ENCODE measurements around the gene SGMS1. TPM values are rescaled to one million over a fixed set of nuclear protein-coding genes. Genes with fewer than 3 reads are reported as not detected.

SGMS1 gene
- total and polyA plus RNA-seq, 3 donors from 2014 or later = 30.6 to 90.9 (median 63.2) TPM

DNA sequence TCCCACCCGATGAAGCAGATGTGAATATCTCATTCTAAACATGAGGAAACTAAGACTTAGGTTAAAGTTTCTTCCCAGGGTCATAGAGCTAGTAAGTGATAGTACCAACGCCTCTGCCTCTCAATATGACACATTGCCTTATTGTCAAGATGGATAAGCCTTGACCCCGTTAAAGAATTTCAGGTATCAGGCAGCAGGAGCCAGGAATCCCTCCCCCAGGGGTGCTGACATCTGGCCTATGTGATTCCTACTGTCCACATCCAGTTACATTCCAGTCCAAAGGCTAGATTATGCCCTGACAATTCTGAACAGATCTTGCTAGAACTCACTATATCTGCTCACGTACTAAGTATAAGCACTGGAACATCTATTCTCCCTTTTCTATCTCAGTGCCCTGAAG, 314.4 kb downstream of the SGMS1 start:
- no peak overlapping the region for H3K4me3 ChIP-seq
- H3K27me3 ChIP-seq = no peaks in the 10 kb centered on the region
- H3K9me3 ChIP-seq = no peaks in the 10 kb centered on the region
- no peak overlapping the region for H3K27ac ChIP-seq
- no peaks in the 10 kb centered on the region for H3K36me3 ChIP-seq (ENCODE audit: low read depth, missing control alignments)
- intact Hi-C loops (cut with DNase I; ENCODE audit: low total_unique reads) = no loop called here
- TF ChIP-seq POLR2A (IDR thresholded peaks at IDR 0.05) (no peak), CTCF (IDR thresholded peaks at IDR 0.05) (no peak)
- WGBS, 2 donors = 66 to 78% methylated on average over 4 of the region's 4 CpGs
- no peaks in the 10 kb centered on the region for H3K4me1 ChIP-seq
- no peak for DNase-seq

DNA sequence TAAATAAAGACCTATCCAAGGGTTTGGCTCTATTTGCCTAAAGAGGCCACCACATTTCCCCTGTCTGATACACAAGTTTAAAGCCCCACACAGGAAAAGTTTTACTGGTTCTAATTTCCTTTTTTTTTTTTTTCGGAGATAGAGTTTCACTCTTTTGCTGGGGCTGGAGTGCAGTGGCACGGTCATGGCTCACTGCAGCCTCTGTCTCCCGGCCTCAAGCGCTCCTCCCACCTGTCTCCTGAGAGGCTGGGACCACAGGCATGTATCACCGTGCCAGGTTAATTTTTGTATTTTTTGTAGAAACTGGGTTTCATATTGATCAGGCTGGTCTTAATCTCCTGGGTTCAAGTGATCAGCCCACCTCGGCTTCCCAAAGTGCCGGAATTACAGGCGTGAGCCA, 319.1 kb downstream of the SGMS1 start:
- no peaks in the 10 kb centered on the region for H3K4me1 ChIP-seq
- H3K4me3 ChIP-seq = no peak overlapping the region
- no peaks in the 10 kb centered on the region for H3K27me3 ChIP-seq
- intact Hi-C loops (cut with DNase I; ENCODE audit: low total_unique reads) = no loop called here
- no peak for DNase-seq
- TF ChIP-seq POLR2A (IDR thresholded peaks at IDR 0.05) (no peak), CTCF (IDR thresholded peaks at IDR 0.05) (no peak)
- H3K9me3 ChIP-seq = no peaks in the 10 kb centered on the region
- H3K27ac ChIP-seq = no peak overlapping the region
- no peaks in the 10 kb centered on the region for H3K36me3 ChIP-seq (ENCODE audit: low read depth, missing control alignments)
- WGBS, 2 donors = 92 to 93% methylated on average over 8 of the region's 8 CpGs

- no peak overlapping the region for H3K27ac ChIP-seq
- no peaks in the 10 kb centered on the region for H3K4me1 ChIP-seq
- 91 to 96% methylated on average over 1 of the region's 1 CpG for WGBS, 2 donors
These were observed 323.6 kb downstream of the SGMS1 start for GRCh38 chr10:50299948-50300669.

DNA sequence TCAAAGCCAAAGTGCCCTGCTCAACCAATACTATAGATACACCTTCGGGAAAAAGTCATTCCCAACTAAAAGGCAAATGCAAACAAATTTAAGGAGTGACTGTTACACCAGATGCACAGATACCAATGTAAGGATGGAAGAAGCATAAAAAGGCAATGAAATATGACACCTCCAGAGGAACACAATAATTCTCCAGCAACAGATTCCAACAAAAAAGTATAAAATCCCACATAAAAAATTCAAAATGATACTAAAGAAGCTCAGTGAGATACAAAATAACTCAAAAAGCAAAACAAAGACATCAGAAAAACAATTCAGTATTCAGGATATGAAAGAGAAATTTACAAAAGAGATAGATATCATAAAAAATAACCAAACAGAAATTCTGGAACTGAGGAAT, 328.4 kb downstream of the SGMS1 start:
- H3K27me3 ChIP-seq = no peaks in the 10 kb centered on the region
- no peaks in the 10 kb centered on the region for H3K9me3 ChIP-seq
- no peak overlapping the region for H3K4me3 ChIP-seq
- no peaks in the 10 kb centered on the region for H3K4me1 ChIP-seq
- no peaks in the 10 kb centered on the region for H3K36me3 ChIP-seq (ENCODE audit: low read depth, missing control alignments)
- H3K27ac ChIP-seq = no peak overlapping the region
- 92 to 93% methylated on average over 1 of the region's 1 CpG for WGBS, 2 donors
- TF ChIP-seq CTCF (IDR thresholded peaks at IDR 0.05) (no peak), POLR2A (IDR thresholded peaks at IDR 0.05) (no peak)
- intact Hi-C loops (cut with DNase I; ENCODE audit: low total_unique reads) = no loop called here
- no peak for DNase-seq

More at GRCh38 chr10:50299948-50300669, 323.6 kb downstream of the SGMS1 start:
- Histone ChIP-seq H3K27me3 (no peaks in the 10 kb centered on the region), H3K36me3 (ENCODE audit: low read depth, missing control alignments) (no peaks in the 10 kb centered on the region), H3K4me3 (no peak overlapping the region), H3K9me3 (no peaks in the 10 kb centered on the region)
- no peak for DNase-seq
- TF ChIP-seq CTCF (IDR thresholded peaks at IDR 0.05) = no peak
- no peak for TF ChIP-seq POLR2A (IDR thresholded peaks at IDR 0.05)
- intact Hi-C loops (cut with DNase I; ENCODE audit: low total_unique reads) = no loop called here

GRCh38 chr10:50294582-50294981, 329.2 kb downstream of the SGMS1 start:
- intact Hi-C loops (cut with DNase I; ENCODE audit: low total_unique reads) = no loop called here
- no peaks in the 10 kb centered on the region for H3K36me3 ChIP-seq (ENCODE audit: low read depth, missing control alignments)
- WGBS, 2 donors = 100% methylated on average over 1 of the region's 1 CpG; no CpG with 5 or more reads in 1 of the 2 donors
- H3K27me3 ChIP-seq = no peaks in the 10 kb centered on the region
- H3K9me3 ChIP-seq = no peaks in the 10 kb centered on the region
- DNase-seq = no peak
- no peak overlapping the region for H3K4me3 ChIP-seq
- H3K27ac ChIP-seq = no peak overlapping the region
- no peaks in the 10 kb centered on the region for H3K4me1 ChIP-seq
- TF ChIP-seq POLR2A (IDR thresholded peaks at IDR 0.05) = no peak
- TF ChIP-seq CTCF (IDR thresholded peaks at IDR 0.05) = no peak

Measured in testis (tissue), 3 donors.